CD4-positive, alpha-beta T cell treated with Interleukin-12 subunit alpha and Interleukin-12 subunit beta, for 1 hour (primary cell): ENCODE measurements around the gene CFAP126.
"Not testable (repeated sequence)": the region's sequence is repeated elsewhere in the genome, so short reads cannot be mapped to it uniquely, and the experiment has no call there.

Experiments
- DNase-seq: peaks from one replicate; pipeline ENCODE4 v3.0.0-alpha.2; 2020

Gene CFAP126, protein sequence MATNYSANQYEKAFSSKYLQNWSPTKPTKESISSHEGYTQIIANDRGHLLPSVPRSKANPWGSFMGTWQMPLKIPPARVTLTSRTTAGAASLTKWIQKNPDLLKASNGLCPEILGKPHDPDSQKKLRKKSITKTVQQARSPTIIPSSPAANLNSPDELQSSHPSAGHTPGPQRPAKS

DNA sequence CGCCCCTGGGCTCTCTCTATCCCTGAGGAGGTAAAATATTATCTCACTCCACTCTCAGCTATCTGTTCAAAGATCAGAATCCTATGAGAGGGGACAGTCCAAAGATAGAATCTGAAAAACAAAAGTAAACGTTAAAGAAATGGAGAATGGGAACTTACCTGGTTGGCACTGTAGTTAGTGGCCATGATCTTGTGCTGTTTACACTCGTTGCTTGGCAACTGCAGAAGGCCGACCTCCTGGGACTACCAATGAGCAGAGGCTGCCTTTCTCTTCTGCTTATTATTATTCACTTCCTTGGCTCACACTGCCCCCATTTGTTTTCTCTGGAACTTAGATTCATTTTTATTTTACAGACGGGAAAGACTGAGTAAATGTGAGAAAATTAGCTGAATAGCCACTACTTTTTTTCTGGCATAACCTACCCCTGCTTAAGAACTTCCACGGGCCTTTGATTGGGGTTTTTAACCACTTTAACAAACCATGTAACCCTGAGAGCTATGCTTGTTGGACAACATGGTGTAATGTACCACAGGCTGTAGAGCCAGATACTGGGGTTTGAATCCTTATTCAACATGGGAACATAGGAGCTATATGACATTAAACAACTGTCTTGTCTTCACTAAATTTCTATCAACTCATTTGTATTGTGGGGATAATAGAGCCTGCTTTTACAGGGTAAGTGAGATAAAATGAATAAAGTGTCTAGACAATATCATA is at the start of gene CFAP126:
TSS of gene CFAP126 (minus strand) at position 193 of the 717 bp plus-strand sequence. CDS start at position 185, 8 bp downstream.
- DNase-seq = peak; percentile 77

GRCh38 chr1:161413050-161413449 is 45.4 kb upstream of the CFAP126 start:
- not testable (repeated sequence) for DNase-seq

GRCh38 chr1:161410636-161410970 is 42.9 kb upstream of the CFAP126 start:
- DNase-seq = not testable (repeated sequence)

GRCh38 chr1:161409848-161410635 is 42.4 kb upstream of the CFAP126 start:
- DNase-seq = peak; percentile 48

- no peak for DNase-seq
Observed at GRCh38 chr1:161408429-161409052, 40.9 kb upstream of the CFAP126 start.

GRCh38 chr1:161407451-161407985 is 39.8 kb upstream of the CFAP126 start:
- no peak for DNase-seq

DNA sequence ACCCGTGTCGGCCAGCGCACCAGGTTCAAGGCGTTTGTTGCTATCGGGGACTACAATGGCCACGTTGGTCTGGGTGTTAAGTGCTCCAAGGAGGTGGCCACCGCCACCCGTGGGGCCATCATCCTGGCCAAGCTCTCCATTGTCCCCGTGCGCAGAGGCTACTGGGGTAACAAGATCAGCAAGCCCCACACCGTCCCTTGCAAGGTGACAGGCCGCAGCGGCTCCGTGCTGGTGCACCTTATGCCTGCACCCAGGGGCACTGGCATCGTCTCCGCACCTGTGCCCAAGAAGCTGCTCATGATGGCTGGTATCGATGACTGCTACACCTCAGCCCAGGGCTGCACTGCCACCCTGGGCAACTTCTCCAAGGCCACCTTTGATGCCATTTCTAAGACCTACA is 38.9 kb upstream of the CFAP126 start:
- not testable (repeated sequence) for DNase-seq

DNA sequence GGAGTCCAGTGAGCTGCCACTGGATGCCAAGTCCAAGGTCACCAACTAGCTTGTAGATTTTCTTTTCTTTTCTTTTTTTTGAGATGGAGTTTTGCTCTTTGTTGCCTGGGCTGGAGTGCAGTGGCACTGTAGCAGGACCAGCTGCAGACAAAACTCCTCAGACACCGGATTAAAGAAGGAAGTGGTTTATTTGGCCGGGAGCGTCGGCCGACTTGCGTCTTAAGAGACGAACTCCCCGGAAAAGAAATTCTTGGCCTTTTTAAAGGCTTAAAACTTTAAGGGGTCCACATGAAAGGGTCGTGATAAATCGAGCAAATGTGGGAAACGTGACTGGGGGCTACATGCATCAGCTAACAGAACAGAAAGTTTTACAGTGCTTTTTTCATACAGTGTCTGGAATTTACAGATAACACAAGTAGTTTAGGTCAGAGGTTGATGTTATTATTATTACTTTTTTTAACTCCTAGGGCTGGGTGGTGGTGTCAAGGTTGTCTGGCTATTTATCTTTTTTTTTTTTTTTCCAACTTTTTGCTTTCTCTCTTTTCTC is 36.4 kb upstream of the CFAP126 start:
- no peak for DNase-seq

GRCh38 chr1:161402446-161402845 is 34.8 kb upstream of the CFAP126 start:
- DNase-seq = no peak

GRCh38 chr1:161399257-161399998 is 31.8 kb upstream of the CFAP126 start:
- peak; percentile 96 for DNase-seq

- no peak for DNase-seq
Observed at GRCh38 chr1:161398900-161399256, 31.2 kb upstream of the CFAP126 start.

DNA sequence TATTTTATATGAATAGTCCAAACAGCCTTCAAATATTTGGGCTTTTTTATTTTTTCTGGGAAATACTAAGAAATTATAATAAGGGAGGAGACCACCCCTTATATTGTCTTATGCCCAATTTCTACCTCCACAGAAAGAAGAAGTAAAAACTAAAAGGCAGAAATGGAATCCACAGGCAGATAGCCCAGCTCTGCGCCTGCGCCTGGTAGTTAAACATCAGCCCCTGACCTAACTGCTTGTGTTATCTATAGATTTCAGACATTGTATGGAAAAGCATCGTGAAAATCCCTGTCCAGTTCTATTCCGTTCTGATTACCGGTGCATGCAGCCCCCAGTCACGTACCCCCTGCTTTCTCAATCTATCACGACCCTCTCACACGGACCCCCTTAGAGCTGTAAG is 29.4 kb upstream of the CFAP126 start:
- not testable (repeated sequence) for DNase-seq

GRCh38 chr1:161393151-161393550 is 25.5 kb upstream of the CFAP126 start:
- no peak for DNase-seq

DNA sequence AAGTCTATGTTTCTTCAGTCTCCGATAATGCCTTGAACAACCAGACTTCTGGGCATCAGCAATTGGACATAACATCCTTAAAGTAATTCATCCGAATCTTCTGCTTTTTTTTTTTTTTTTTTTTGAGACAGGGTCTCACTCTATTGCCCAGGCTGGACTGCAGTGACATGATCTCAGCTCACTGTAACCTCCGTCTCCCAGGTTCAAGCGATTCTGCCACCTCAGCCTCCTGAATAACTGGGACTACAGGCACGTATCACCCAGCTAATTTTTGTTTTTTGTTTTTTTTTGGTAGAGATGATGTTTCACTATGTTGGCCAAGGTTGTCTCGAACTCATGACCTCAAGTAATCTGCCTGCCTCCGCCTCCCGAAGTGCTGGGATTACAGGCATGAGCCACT is 23.9 kb upstream of the CFAP126 start:
- no peak for DNase-seq

DNA sequence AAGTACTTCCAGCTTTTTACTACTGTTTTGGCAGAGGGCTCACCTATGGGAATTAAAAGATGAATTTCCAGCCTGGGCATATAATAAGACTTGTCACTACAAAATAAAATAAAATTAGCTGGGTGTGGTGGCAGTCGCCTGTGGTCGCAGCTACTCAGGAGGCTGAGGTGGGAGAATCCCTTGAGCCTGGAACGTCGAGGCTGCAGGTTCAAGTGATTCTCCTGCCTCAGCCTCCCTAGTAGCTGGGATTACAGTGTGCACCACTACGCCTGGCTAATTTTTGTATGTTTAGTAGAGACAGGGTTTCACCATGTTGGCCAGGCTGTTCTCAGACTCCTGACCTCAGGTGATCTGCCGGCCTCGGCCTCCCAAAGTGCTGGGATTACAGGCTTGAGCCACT is 23.5 kb upstream of the CFAP126 start:
- DNase-seq = not testable (repeated sequence)

GRCh38 chr1:161390559-161390858 is 22.8 kb upstream of the CFAP126 start:
- DNase-seq = no peak

- peak; percentile 95 for DNase-seq
Observed at GRCh38 chr1:161389691-161390558, 22.2 kb upstream of the CFAP126 start.

DNA sequence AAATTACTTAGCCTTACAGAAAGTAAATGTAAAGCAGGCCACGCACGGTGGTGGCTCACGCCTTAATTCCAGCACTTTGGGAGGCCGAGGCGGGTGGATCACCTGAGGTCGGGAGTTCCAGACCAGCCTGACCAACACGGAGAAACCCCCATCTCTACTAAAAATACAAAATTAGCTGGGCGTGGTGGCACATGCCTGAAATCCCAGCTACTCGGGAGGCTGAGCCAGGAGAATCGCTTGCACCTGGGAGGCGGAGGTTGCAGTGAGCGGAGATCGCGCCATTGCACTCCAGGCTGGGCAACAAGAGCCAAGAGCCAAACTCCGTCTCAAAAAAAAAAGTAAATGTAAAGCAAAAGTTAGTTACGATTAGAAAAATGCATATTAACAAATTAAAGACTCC is 21.5 kb upstream of the CFAP126 start:
- not testable (repeated sequence) for DNase-seq

- DNase-seq = no peak
Observed at GRCh38 chr1:161388639-161389038, 21.0 kb upstream of the CFAP126 start.

DNA sequence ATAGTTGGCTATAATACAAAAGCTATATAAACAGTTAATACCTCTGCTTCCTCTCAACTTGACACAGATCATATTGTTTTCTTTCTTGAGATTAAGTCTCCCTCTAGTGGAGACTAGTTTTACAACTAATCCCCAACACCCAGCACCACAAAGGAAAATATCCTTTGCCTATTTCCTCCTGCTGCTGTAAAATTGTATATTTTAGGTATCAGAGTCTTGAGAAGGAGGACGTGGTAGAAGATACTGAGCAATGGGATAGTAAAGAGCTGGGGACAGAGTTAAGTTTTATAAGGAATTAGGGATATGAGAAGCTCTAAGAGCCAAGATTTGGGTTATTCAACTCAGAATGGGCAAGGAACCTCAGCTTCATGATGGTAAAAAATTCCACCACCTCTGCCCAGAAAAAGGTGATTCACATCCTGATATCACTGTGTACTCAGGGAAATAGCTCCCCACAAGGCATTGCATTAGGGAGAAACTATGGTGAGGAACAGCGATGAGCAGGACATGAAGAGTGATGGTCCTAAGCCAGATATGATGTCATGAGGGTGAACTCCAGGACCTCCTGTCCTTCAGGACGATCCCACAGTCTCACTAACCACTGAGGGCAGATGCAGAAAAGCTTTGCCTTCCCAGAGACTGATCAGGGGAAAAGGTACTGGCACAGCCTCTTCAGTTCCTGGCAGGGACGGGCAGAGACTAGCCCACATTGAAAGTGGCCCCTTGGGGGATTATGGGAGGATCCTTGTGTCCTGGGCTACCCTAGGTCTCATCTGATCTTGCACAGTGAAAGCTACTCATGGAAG is 14.7 kb upstream of the CFAP126 start:
- DNase-seq = peak; percentile 63

DNA sequence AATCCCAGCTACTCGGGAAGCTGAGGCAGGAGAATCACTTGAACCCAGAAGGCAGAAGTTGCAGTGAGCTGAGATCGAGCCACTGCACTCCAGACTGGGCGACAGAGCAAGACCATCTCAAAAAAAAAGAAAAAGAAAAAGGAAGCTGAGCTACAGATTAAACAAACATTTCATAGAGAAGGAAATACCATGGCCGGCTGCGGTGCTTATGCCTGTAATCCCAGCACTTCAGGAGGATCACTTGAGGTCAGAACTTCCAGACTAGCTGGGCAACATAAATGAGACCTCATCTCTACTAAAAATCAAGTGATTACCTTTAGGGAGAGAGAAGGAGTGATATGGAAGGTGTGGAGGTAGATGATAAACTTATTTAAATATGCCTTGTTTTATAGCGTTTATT is 14.0 kb upstream of the CFAP126 start:
- DNase-seq = no peak
